Dermis blood vessel endothelial cell (primary cell): Measurements from ENCODE around the gene WDR90. TPM values are rescaled to one million over a fixed set of nuclear protein-coding genes. Genes with fewer than 3 reads are reported as not detected.

Source experiments
- DNase-seq: peaks from one replicate; pipeline ENCODE4 v3.0.0; 2010
- total RNA-seq: library from RNA; depleted of rRNA; stranded (reverse); fragments of >200 nt; gene quantifications from 2 replicates; pipeline ENCODE4 v1.2.3, GENCODE V29; 2014

WDR90 gene
- total RNA-seq, 1 donor from 2014 or later, result 10.7 TPM

DNA sequence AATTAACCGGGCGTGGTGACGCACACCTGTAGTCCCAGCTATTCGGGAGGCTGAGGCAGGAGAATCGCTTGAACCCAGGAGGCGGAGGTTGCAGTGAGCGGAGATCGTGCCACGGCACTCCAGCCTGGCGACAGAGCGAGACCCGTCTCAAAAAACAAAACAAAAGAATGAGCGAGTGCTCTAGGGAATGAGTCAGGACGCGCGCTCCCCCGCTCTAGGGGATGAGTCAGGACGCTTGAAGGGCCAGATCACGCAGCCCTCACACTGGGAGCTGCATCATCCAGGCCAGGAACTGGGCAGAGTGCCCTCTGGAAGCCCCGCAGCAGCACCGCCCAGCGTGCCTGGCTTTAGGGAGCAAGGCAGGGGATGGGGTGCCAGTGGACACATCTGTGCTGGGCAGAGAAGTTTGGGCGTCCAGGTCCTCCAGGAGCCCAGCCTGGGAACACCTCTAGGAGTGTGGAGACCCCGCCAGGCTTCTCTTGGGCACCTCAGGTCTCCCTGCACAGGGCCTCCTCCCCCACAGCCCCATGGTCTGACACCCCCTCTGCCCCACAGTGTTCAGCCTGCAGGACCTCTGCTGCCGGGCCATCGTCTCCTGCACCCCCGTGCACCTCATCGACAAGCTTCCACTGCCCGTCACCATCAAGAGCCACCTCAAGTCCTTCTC, 22.2 kb upstream of the WDR90 start:
- DNase-seq, result peak; percentile 93

GRCh38 chr16:627454-628239, 21.5 kb upstream of the WDR90 start:
- DNase-seq, result no peak

DNA sequence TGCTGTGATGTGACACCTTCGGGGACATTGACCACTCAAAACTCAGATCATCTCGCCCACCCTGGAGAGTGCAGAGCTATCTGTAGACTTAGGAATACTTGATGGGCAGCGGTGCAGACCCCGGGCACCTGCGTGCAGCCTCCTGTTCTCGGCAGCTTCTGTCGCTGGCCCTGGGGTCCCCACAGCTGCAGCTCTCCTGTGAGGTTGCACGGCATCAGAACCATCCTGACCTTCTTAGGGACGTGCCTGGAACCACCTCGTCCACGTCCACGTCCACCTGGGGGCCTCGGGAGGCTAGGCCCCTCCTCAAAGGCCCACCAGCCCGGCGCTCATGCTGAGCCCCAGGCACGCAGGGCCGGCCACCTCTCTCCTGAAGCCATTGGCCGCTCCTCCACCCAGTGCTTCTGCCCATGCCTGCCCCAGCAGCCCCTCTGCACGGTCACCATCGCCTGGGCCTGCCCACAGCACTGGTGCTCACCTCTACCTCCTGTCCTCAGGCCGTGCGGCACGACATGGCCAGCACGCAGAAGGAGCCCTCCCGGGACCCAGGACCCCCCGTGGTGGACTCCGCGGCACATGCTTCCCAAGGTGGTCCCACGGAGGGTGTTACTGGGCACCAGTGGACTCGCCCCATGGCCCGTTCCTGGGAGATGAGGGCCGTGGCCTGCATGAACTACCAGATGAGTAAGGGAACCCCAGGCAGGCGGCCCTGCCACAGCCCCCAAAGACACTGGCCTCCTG, 20.7 kb upstream of the WDR90 start:
- no peak for DNase-seq

DNA sequence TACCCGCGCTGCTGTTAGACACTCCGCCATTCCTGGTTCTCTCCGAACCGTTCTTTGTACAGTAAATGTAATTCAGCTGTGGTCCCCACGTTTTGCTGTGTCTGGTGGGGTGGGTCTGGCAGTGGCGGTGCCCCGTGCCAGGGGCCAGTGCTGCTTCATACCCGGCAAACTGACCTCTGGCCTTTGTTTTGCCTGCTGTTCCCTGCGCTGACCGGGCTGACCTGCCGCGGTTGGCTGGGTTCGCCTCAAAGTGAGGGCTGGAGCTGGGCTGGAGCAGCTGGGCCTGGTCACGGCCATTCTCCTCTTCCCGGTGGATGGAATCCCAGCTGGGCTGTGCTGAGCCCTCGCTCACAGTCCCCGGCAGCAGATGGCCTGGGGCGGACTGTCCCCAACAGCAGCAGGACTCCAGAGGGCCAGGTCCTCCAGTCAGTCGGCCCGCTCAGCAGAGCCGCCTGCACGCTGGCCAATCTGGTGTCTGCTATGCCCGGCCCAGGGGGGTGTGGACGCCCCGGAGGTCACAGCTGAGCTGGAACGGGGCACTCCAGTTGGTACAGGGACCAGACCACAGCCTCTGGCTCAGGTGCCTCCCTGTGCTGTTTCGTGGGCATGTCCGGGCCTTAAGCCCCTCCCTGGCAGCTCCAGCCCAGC, 19.9 kb upstream of the WDR90 start:
- no peak for DNase-seq

- DNase-seq, result no peak
Measured at GRCh38 chr16:629833-630248, 19.3 kb upstream of the WDR90 start.

GRCh38 chr16:630249-630814, 18.8 kb upstream of the WDR90 start:
- no peak for DNase-seq

DNA sequence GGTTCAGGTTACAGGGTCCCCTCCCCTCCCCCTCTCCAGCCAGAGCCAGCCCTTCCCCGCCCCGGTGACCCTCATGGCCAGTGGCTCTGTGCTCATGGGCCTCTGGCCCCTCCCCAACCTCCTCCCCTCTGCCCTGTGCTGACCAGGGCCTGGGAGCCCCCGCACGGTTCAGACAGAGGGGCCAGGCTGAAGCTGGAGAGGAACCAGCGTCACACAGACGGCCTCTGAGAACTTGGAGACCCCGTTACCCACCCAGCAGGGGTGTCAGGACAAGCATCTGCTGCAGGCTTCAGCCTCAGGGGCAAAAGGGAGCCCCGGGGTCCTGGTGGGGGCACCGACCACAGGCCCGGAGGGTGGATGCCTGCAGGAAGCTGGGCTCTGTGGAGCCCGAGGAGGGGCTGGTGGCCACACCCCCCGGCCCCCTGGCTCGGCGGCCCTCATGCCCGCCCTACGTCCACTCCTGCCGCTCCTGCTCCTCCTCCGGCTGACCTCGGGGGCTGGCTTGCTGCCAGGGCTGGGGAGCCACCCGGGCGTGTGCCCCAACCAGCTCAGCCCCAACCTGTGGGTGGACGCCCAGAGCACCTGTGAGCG, 18.3 kb upstream of the WDR90 start, which contains the start of gene WFIKKN1:
Gene WFIKKN1 (plus strand): TSS at position 171 of the 591 bp plus-strand sequence. CDS start 269 bp downstream, at position 440.
- DNase-seq, result peak; percentile 18

GRCh38 chr16:631808-632358, 17.3 kb upstream of the WDR90 start:
- no peak for DNase-seq

DNA sequence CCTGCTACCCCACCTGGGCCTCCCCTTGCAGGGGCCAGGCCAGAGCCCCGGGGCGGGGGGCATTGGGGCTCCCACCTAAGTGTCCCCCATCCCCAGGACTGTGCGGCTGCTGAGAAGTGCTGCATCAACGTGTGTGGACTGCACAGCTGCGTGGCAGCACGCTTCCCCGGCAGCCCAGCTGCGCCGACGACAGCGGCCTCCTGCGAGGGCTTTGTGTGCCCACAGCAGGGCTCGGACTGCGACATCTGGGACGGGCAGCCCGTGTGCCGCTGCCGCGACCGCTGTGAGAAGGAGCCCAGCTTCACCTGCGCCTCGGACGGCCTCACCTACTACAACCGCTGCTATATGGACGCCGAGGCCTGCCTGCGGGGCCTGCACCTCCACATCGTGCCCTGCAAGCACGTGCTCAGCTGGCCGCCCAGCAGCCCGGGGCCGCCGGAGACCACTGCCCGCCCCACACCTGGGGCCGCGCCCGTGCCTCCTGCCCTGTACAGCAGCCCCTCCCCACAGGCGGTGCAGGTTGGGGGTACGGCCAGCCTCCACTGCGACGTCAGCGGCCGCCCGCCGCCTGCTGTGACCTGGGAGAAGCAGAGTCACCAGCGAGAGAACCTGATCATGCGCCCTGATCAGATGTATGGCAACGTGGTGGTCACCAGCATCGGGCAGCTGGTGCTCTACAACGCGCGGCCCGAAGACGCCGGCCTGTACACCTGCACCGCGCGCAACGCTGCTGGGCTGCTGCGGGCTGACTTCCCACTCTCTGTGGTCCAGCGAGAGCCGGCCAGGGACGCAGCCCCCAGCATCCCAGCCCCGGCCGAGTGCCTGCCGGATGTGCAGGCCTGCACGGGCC, 16.5 kb upstream of the WDR90 start:
- DNase-seq, result no peak

DNA sequence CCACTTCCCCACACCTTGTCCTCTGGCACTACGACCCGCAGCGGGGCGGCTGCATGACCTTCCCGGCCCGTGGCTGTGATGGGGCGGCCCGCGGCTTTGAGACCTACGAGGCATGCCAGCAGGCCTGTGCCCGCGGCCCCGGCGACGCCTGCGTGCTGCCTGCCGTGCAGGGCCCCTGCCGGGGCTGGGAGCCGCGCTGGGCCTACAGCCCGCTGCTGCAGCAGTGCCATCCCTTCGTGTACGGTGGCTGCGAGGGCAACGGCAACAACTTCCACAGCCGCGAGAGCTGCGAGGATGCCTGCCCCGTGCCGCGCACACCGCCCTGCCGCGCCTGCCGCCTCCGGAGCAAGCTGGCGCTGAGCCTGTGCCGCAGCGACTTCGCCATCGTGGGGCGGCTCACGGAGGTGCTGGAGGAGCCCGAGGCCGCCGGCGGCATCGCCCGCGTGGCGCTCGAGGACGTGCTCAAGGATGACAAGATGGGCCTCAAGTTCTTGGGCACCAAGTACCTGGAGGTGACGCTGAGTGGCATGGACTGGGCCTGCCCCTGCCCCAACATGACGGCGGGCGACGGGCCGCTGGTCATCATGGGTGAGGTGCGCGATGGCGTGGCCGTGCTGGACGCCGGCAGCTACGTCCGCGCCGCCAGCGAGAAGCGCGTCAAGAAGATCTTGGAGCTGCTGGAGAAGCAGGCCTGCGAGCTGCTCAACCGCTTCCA, 15.7 kb upstream of the WDR90 start:
- DNase-seq, result no peak

- no peak for DNase-seq
Measured at GRCh38 chr16:634051-634670, 15.0 kb upstream of the WDR90 start.

DNA sequence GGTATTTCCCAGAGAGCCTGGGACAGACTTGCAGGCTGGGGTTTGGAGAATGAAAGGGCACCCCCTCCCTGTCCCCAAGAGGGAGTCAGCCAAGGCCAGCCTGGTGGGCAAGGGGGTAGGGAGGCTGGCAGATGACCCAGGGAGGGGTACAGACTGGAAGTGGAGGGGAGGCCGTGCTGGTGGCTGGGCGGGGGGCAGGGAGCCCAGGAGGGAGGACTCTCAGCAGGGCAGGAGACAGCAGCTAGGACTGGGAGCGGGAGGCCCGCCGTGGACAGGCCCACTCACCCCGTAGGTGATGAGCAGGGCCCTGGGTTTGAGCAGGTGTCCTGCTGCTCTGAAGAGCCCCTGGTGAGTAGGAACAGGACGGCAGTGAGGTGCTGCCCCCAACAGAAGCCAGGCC, 14.2 kb upstream of the WDR90 start:
- DNase-seq, result no peak

- DNase-seq, result peak; percentile 23
Measured at GRCh38 chr16:635573-636205, 13.5 kb upstream of the WDR90 start.

- DNase-seq, result peak; percentile 96
Measured at GRCh38 chr16:636206-637080, 12.7 kb upstream of the WDR90 start, which contains the start of gene METTL26. TSS of gene METTL26 (minus strand) at chr16:636305. CDS start at chr16:636290, 15 bp downstream.

DNA sequence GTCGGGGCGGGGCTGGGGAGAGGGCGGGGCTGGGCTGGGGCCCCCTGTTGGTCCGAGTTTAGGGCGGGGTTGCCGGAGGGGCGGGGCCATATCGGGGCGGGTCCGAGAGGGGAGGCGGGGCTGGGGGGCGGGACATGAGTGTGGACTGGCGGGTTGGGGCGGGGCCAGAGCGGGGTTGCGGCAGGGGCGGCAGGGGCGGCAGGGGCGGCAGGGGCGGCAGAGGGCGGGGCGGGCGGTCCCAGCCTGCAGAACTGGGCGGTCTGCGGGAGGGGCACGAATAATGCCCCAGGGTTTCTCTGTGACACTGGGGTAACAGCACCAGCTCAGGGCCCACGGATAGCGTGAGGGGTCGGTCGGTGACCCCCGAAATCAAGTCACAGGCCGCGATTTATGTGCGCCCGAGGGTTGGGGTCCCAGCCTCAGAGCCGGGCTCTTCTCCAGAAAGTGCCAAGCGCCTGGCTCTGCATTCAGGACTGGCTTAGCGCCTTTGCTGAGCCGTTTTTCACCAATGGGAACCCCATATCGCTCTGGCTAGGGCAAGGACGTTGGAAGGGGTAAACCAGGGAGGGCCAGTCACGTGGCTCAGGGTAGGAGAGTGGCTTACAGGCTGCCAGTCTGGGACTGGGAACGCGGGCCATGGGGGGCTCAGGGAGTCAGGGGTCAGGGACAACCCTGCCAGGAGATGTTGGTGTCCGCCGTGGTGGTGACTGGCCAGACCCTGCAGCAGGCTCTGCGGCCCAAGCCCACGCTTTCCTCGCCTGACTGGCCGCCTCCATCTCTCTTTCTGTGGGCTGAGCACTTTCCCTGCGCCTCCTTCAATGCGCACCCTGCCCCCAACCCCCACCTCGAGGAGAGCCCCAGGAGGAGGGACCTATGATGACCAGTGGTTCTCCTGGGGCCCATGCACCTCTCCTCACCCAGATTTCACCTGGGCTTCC, 11.8 kb upstream of the WDR90 start:
- peak; percentile 92 for DNase-seq

DNA sequence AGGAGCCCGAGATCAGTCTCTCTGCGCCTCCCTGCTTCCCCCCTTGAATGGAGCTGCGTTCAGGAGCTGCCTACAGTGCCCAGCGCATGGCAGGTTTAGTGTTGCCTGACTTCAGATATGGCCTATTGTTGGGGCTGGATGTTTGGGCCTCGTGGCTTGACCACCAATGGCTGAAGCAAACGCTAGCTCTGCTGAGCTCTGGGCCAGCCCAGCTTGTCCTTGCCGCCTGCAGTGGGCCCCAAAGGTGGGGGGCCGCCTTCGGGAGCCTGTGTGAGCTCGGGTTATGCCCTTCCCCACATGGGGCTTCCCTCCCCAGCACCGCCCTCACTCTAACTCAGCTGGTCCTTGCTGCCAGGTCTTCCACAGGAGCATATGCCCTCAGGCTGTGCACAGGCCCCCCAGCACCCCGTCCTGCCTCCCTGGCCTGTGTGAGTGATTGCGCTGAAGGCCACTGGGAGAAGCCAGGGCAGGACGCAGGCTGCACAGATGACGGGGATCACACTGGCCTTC, 11.1 kb upstream of the WDR90 start:
- DNase-seq, result no peak

GRCh38 chr16:638836-639235, 10.3 kb upstream of the WDR90 start:
- DNase-seq, result no peak
